Measurements from ENCODE around the gene CNN2. TPM values are rescaled to one million over a fixed set of nuclear protein-coding genes. Genes with fewer than 3 reads are reported as not detected.

CNN2 gene
- total RNA-seq, 1 donor from 2014 or later: 117 TPM

DNA sequence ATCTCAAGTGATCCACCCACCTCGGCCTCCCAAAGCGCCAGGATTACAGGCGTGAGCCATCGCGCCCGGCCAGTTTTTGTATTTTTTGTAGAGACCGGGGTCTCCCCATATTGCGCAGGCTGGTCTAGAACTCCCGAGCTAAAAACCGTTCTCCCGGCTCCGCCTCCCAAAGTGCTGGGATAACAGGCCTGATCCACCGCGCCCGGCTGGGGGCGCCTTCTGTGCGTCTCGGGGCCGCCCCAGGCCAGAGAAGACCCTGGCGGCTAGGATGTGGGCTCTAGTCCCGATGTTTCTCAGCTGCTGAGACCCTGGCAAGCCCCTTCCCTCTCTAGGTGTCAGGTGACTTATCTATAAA lies 44.1 kb downstream of the CNN2 start:
- Mint-ChIP-seq H3K27ac (ENCODE audit: unreplicated experiment) (no peak overlapping the region), H3K4me1 (ENCODE audit: low read depth, unreplicated experiment) (peaks cover 1% of the 10 kb centered on the region), H3K27me3 (ENCODE audit: unreplicated experiment) (peaks cover 9% of the 10 kb centered on the region), H3K9me3 (ENCODE audit: unreplicated experiment) (no peaks in the 10 kb centered on the region), H3K4me3 (ENCODE audit: unreplicated experiment) (no peak overlapping the region), H3K36me3 (ENCODE audit: unreplicated experiment) (peaks cover 4% of the 10 kb centered on the region)
- TF ChIP-seq, protein P1, sequence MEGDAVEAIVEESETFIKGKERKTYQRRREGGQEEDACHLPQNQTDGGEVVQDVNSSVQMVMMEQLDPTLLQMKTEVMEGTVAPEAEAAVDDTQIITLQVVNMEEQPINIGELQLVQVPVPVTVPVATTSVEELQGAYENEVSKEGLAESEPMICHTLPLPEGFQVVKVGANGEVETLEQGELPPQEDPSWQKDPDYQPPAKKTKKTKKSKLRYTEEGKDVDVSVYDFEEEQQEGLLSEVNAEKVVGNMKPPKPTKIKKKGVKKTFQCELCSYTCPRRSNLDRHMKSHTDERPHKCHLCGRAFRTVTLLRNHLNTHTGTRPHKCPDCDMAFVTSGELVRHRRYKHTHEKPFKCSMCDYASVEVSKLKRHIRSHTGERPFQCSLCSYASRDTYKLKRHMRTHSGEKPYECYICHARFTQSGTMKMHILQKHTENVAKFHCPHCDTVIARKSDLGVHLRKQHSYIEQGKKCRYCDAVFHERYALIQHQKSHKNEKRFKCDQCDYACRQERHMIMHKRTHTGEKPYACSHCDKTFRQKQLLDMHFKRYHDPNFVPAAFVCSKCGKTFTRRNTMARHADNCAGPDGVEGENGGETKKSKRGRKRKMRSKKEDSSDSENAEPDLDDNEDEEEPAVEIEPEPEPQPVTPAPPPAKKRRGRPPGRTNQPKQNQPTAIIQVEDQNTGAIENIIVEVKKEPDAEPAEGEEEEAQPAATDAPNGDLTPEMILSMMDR (IDR thresholded peaks at IDR 0.05; ENCODE audit: partially characterized antibody, unreplicated experiment): no peak
- no peak for DNase-seq

DNA sequence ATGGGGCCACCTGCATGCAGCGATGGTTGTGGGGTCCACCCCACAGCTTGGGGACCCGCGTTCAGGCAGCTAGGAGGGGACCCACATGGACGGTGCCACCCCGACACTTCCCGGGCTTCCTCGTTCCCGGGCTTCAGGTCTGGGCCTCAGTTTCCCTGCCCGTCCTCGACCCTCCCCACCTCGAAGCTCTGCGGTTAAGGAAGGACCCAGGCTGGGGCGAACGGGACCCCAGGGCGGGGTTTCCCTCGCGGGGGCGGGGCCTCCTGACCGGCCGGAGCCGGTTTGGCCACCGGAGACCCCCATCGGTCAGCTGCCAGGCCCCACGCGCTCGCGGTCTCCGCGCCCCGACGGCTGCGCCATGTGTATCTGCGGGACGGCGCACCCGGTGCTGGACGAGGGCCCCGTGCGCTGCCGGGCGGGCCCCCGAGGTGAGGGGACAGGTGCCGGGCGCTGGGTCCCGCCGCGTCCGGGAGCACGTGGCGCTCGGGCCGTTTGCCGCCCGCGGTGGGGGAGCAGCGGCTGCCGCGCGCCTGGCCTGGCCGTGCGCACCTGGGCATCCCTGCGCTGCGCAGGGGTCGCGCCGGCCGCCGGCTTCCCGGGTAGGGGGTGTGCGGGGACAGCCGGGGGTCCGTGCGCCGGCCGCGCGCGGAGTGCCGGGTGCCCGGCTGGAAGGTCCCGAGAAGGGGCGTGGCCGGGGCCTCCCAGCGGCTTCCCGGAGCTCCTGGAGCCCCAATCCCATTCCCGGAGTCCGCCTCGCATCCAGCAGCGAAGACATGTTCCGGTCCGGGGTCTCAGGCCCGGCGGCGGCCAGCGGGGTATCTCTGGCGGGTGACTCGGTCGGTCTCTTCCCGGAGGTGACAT lies 44.8 kb downstream of the CNN2 start:
- Mint-ChIP-seq H3K4me1 (ENCODE audit: low read depth, unreplicated experiment) (peaks cover 1% of the 10 kb centered on the region), H3K36me3 (ENCODE audit: unreplicated experiment) (peaks cover 4% of the 10 kb centered on the region), H3K27me3 (ENCODE audit: unreplicated experiment) (peaks cover 11% of the 10 kb centered on the region), H3K27ac (ENCODE audit: unreplicated experiment) (peak overlapping the region; percentile 38), H3K4me3 (ENCODE audit: unreplicated experiment) (peak overlapping the region; percentile 74), H3K9me3 (ENCODE audit: unreplicated experiment) (no peaks in the 10 kb centered on the region)
- DNase-seq: no peak
- TF ChIP-seq, protein P1 (IDR thresholded peaks at IDR 0.05; ENCODE audit: partially characterized antibody, unreplicated experiment): no peak

DNA sequence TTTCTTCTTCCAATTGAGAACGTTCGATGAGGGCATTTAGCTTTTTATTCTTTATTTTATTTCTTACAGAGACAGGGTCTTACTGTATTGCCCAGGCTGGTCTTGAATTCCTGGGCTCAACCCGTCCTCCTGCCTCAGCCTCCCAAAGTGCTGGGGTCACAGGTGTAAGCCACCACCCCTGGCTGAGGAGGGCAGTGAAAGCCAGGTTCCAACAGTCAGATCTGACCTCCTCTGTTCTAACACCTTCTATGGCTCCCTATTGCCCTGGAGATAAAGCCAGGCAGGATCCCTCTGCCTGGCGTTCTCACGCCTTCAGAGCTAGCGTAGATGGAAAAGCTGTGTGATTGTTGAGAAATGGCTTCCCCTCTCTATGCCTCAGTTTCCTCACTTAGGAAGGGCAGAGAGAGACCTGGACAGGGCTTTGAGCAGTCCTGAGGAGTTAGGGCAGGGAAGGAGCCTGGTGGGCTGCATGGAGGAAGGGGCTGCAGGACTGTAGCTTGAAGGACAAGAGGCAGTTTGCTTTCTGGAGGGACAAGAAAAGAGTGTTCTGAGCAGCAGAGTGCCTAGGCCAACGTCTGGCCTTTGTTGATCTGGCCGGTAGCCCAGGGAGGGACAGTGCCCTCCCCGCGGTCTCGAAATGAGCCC lies 46.1 kb downstream of the CNN2 start:
- H3K36me3 Mint-ChIP-seq (ENCODE audit: unreplicated experiment): peaks cover 4% of the 10 kb centered on the region
- peaks cover 1% of the 10 kb centered on the region for H3K4me1 Mint-ChIP-seq (ENCODE audit: low read depth, unreplicated experiment)
- DNase-seq: no peak
- peaks cover 11% of the 10 kb centered on the region for H3K27me3 Mint-ChIP-seq (ENCODE audit: unreplicated experiment)
- no peaks in the 10 kb centered on the region for H3K9me3 Mint-ChIP-seq (ENCODE audit: unreplicated experiment)
- H3K4me3 Mint-ChIP-seq (ENCODE audit: unreplicated experiment): no peak overlapping the region
- H3K27ac Mint-ChIP-seq (ENCODE audit: unreplicated experiment): no peak overlapping the region
- TF ChIP-seq, protein P1 (IDR thresholded peaks at IDR 0.05; ENCODE audit: partially characterized antibody, unreplicated experiment): no peak

GRCh38 chr19:1073063-1073955 lies 46.9 kb downstream of the CNN2 start:
- Mint-ChIP-seq H3K27me3 (ENCODE audit: unreplicated experiment) (peaks cover 11% of the 10 kb centered on the region), H3K27ac (ENCODE audit: unreplicated experiment) (no peak overlapping the region), H3K9me3 (ENCODE audit: unreplicated experiment) (no peaks in the 10 kb centered on the region), H3K4me3 (ENCODE audit: unreplicated experiment) (no peak overlapping the region), H3K36me3 (ENCODE audit: unreplicated experiment) (peaks cover 4% of the 10 kb centered on the region), H3K4me1 (ENCODE audit: low read depth, unreplicated experiment) (peaks cover 1% of the 10 kb centered on the region)
- TF ChIP-seq, protein P1 (IDR thresholded peaks at IDR 0.05; ENCODE audit: partially characterized antibody, unreplicated experiment): no peak
- DNase-seq: no peak
